GM19397 (cell line): ENCODE data around the gene PAX4.

Source experiments
- ATAC-seq: cut with Tn5 transposase; IDR thresholded peaks from one replicate; pipeline ENCODE4 v1.9.1; 2021; ENCODE audit warnings: mild to moderate bottlenecking, moderate library complexity; ENCODE audit not compliant: unreplicated experiment

The PAX4 gene, protein sequence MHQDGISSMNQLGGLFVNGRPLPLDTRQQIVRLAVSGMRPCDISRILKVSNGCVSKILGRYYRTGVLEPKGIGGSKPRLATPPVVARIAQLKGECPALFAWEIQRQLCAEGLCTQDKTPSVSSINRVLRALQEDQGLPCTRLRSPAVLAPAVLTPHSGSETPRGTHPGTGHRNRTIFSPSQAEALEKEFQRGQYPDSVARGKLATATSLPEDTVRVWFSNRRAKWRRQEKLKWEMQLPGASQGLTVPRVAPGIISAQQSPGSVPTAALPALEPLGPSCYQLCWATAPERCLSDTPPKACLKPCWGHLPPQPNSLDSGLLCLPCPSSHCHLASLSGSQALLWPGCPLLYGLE

DNA sequence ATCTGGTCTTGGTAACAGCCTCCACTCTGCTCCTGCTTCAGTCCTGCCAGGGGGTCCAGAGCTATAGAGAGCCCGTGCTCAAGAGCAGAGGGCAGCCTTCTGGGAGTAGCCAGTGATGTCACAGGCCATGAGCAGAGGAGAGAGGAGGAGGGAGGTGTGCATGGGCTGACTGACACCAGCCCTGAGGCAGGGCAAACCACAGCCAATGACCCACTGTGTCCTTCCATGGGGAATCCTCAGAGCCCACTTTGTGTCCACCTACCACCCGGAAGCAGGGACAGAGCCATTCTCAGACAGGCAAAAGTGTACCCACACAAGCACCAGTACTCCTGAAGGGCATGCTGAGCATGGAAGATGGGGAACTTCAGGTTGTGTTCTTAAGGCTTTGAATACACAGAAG is at the start of gene PAX4:
Gene PAX4 (minus strand): TSS at position 101 of the 400 bp plus-strand sequence. CDS start 2,214 bp downstream, outside the sequence.
- no peak for ATAC-seq

DNA sequence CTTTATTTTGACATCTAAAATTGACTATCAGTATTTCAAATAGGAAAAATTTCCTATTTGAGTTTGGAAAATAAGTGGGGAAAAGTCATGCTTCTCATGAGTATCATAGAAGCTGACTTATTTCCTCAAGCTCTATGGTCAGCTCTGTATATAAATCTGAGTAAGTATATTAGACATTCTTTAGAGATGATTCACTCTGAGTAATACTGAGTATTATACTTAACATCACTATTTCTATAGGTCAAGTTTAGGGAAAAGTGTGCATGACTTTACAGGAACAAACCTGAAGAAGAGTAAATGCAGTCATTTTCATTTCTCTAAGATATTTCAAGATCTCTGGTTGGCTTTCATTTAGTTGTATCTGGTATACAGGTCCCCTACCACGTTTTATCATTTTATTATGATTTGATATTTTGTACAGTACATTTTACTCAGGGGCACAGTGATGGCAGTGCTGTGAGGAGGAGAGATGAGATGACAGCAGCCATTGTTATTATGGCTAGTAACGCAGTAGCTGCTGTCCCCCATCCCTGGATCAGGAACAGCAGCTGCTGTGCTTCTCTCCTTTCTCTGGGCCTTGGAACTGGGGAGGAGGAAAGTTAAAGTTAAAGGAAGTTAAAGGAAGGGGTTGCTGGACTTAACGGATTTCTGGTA is 49.2 kb upstream of the PAX4 start:
- no peak for ATAC-seq

DNA sequence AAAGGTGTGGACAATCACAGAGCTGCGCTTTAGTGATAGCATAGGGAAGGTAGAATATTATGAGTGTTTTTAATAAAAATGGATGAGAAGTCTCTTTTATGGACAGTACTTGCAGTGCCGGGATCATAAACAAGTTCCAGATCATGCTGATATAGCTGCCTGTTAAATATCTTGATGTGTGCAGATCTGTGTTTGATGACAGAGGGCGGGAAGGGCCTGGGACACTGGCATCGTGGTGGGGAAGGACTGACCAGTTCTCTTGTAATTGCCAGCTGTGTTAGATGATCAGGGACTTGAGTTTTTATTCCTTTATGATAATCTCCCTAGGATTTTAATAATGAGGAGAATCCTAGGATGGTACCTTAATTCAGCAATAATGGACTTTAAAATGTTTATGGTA is 48.7 kb upstream of the PAX4 start:
- no peak for ATAC-seq

DNA sequence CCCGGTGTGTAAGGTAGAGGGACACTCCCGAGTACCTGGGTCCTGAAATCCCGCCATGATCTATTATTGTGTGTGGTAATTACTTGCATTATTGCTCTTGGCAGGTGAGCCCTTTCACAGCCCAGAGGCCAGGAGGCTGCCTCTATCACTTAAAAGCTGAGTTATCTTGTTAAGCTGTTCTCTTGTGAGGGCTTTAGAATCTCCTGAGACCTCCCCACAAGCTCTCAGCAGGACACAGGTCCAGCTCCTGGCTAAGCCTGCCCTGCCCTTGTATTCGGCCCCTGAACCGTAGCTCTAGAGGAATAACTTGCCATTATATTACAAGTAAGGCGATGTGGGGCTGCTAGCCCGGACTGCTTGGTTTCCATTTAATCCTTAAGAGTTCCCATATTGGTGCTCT is 48.0 kb upstream of the PAX4 start:
- no peak for ATAC-seq

DNA sequence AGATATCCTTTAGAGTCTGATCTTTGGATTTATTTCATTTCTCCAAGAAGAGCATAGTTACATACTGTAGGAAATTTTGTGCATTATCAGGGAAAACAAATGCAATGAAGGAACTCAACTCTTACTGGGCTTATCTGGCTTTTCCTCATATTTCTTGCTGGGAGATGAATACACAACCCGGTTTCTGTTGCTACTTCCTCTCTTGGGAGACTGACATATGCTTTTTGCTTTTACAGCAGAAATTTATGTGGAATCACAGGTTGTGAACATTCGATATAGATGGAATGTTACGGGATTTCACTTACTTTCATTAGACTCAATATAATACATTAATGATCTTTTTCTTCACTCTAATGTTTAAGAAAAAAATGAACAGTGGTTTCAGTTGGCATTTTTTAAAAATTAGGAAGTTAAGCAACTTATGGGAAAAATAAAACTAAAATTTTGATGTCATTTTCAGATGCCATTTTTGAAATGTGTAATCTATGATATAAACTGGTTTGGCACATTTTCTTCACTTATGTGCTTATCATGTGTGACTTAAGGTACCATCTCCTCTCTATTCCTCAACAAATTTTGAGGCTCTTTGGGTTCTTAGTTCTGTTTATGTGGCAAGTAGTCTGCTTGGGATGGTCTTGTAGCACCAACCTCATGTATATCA is 41.2 kb upstream of the PAX4 start:
- no peak for ATAC-seq

DNA sequence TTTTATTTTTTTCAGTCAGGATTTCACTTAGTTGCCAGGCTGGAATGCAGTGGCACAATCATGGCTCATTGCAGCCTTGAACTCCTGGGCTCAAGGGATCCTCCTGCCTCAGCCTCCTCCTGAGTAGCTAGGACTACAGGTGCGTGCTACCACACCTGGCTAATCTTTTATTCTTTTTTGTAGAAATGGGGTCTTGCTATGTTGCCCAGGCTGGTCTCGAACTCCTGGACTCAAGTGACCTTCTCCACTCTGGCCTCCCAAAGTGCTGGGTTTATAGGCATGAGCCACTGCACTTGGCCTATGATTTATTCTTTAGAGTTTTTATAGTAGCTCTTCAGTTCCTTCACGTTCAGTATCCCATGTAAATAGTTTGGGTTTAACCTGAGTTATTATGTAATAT is 39.6 kb upstream of the PAX4 start:
- no peak for ATAC-seq

DNA sequence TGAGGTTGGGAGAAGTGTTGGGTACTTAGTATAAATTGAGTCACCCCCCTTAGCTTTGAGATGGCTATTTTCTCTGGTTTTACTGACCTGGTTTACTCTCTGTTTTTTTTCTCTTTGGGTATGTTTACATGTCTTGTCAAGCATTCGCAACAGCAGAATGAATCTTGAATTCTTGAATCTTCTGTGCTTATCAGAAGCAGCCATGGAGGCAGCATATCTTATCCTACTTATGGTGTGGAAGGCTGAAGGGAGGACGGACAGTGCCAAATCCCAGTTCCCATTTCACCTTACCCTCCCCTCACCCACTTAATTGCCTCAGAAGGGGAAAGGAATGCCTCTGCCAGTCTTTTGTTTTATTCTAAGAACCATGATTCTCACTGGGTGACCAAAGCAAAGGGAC is 37.8 kb upstream of the PAX4 start:
- ATAC-seq, result no peak

DNA sequence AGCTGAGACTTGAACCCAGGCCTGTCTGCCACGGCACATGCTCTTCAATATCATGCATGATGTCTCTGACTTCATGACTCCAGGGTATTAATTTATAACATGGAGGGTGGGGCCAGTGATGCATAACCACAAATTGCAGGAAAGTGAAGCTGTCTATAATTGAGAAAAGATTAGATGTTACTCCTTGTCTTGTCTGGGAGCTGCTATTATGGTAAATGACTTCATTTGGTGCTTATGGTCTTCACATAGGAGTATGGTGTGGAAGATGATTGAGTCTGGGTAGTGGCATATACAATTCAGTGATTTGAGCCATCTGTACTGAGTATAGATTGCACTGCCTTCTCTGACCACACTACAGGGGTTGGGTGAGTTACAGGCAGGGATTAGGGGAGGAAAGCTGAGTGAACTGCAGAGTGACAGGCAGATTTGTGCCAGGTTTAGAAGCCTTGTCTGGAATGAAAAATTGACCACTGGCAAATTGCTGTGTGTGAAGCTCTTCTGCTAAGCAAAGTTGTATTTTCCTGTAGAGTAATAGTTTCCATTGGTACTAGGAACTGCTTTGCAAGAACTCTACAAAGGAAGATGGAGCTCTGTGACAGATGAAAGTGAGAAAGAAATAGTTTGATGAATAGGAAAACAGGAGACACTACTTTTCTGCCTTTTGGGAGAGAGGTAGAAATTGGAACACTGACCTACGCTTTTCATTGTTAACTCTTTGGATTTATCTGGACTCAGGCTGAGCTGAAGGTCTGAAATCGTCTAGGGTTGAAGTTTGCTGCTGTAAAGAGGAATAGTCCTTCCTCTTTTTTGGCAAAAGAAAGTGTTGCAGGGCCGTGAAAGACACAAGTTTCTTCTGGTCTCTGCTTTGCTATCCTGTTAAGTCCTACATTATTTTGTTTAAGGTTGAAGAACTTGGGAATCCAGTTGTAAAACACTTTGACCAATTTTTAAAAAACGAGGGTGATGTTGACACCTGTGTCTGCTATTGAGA is 36.8 kb upstream of the PAX4 start:
- ATAC-seq, result no peak

DNA sequence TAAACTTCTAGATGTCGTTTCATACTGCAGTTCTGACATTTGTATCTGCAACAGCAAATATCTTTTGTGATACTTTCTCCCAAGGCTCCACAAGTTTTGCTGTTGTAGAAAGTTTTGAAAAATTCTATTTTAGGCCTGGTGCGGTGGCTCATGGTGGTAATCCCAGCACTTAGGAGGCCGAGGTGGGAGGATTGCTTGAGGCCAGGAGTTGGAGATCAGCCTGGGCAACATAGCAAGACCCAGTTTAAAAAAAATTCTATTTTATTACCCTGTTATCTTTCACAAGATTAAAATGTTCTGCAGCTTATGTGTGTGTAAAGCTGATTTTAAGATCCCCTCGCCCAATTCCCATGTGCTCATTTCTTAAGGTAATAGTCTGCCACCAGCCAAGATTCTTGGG is 35.5 kb upstream of the PAX4 start:
- no peak for ATAC-seq

DNA sequence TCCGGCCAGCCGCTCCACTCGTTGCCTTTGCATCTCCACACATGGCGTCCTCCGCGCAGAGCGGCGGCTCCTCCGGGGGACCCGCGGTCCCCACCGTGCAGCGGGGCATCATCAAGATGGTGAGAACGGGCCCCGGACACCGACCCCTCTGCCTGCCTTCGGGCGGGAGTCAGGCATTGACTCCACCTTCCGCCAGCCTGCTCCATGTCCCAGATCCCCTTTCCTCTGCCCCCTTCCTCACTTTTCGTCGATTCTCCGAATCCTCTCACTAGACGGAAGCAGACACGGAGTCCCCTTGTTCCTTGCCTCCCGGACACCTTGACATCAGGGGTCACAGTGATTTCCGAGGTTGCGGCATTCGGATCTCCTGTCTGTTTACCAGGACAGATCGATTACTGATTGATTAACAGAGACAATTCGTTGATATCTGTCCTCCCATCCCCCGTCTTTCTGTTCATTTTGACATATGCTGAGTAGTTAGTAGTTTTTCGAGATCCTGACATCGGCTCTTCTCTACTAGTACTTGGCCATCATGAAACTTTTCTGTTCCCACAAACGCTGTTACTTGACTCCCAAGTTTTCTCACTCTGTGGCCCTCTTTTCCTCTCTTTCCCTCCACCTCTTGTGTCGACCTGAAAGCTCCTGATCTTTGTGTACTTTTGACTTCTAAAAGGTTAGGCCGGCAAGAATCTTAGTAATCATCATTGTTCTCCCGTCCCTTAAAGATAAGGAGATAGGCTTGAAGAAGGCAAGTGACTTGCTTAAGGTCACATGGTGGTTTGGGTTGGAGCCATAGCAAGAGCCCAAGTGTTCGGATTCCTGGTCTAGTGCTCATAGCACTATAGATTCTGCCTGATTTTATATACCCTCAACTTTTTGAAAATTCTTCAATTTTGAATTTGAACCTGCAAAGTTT is 34.6 kb upstream of the PAX4 start:
- ATAC-seq, result peak; percentile 25

DNA sequence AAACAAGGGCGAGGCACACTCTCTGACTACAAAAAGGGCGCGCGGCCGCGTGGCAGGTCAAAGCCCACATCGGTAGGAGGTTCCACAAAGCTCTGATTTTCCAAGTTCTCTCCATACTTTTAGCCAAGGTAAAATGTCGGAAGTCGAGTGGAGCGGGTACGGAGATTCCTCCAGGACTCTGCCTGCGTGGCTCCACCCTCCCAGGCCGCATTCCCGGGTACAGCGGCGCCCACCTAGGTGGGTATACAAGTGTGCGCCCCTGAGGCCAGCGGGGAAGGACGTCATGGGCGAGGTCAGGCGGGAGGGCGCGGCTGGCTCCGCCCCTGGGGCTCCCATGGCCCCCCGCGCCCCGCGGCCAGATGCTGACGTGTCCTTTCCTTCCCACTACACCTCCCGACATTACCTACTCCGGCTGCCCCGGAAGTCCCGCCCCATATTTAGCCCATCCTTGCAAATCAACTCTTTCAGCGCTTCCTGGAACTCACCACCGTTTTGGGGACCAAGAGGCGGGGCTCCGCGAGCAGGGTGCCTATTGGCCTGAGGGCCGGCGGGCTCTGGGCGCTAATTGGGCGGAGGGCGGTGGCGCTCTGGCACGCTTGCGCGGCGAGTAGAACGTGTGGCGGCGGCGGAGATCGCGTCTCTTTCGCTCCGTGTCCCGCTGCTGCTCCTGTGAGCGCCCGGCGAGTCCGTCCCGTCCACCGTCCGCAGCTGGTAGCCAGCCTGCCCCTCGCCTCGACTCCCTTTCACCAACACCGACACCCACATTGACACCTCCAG is 33.8 kb upstream of the PAX4 start, which contains the start of gene SND1:
Gene SND1 (plus strand): TSS at position 639 of the 777 bp plus-strand sequence. CDS start 180 bp downstream, outside the sequence.
- peak; percentile 95 for ATAC-seq

DNA sequence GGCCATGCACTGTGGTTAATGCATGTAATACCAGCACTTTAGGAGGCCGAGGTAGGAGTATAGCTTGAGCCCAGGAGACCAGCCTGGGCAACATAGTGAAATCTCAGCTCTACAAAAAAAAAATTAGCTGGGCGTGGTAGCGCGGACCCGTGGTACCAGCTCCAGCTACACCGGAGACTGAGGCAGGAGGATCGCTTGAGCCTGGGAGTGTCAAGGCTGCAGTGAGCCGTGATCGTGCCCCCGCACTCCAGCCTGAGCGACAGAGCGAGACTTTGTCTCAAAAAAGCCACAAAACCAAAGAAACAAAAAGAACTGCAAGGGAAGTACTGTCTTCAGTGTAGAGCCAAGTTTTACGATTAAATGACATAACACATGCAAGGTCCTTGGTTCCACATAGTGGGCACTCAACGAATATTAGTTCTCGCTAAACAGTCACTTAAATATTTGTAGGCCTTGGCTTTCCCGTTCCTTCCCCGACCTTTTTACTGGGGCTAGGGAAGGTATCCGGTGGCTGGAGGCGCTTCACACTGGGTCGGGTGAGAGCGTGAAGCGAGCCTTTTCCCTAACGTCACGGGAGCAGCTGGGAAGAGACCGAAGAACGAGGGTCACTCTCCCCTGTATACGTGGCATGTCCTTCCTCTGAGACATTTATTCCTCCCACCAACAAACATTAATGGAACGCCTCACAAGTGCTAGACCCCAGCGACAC is 33.1 kb upstream of the PAX4 start:
- ATAC-seq, result no peak

DNA sequence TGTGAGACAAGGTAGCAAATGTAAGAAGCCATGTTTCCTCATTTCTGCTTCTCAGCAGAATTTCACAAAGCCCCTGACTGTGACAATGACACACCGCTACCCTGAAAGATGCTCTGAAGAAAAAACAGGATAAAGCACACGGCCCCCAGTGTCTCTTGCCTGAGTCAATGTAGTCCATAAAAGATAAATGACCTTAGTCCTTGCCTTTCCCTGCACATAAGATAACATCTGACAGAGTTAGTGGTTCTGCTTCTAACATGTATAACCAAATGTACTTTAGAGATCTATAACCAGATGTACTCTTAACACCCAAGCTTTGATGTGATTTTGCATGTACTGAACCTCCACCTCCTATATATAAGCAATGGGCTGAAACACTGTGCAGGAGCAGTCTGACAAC is 31.0 kb upstream of the PAX4 start:
- ATAC-seq, result no peak

DNA sequence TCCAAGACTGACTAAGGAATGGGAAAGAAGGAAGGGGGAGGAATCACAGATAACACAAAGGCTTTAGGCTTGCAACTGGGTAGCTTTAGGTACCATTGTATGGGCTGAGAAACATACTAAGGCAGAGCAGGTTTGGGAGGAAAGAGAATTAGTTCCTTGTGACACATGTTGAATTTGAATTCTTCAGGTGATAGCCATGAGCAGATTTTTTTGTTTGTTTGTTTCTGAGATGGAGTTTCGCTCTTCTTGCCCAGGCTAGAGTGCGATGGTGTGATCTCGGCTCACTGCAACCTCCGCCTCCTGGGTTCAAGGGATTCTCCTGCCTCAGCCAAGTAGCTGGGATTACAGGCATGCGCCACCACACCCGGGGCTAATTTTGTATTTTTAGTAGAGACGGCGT is 29.7 kb upstream of the PAX4 start:
- ATAC-seq, result no peak

DNA sequence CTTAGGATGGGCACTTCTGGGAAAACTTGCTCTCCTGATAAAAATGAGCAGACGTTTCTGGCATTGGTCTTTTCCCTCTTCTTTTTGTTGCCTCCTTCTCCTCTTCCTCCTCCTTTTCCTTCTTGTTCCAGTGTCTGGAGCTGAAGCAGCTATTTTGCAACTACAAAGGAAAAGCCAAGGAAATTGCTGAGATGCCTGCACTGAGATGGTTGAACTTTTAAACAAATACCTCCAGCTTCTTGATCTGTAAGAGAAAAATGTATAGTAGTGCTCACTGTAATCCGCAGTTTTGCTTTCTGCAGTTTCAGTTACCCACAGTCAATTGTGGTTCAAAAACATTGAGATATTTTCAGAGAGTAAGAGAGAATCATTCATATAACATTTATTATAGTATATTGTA is 26.5 kb upstream of the PAX4 start:
- ATAC-seq, result no peak

DNA sequence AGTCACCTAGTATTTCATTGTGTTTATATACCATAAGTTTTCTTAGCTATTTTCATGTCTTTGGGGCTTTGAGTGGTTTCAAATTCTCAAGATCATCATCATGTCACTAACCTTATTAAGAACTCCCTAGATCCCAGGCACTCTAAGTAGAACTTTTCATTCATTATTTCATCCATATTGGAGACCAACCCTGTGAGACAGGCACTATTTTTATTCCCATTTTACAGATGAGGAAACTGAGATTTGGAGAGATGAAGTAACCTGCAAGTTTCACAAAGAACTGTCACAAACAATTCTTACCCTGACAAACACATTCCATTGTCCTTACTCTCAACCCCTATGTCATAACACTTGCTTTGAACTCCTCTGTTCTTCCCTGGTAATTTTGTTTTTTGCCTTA is 20.3 kb upstream of the PAX4 start:
- no peak for ATAC-seq

DNA sequence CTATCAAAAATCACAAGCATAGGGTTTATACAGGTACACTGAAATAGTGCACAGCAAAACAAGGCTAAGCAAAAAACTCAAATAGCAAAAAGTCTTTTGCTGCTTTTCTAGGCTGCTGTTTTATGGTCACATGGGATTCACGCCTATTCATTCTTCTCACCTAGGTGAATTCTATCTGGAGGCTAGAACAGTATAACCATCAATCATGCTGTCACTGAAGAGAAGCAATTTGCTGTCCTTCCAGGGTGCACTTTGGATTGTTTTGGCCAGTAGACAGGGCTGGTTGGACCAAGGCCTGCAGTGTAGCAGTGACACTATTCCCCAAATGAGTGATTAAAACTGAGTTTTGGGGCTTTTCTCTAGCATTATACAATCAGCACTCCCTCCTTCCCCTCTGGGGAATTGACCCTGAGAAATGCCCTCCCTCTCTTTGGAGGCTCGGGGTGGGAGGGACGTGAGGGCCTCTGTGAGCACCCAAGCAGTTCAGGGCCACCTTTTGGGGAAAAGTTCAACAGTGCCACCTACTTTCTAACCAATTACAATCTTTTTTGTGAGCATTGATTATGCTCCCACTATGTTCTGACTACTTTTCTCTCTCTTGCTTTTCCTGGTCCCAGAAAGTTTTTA is 17.8 kb upstream of the PAX4 start:
- no peak for ATAC-seq
